Glutamatergic neuron (in vitro differentiated cells): ENCODE data around the gene LAP3. TPM values are rescaled to one million over a fixed set of nuclear protein-coding genes. Genes with fewer than 3 reads are reported as not detected.
"Not testable (repeated sequence)": the region's sequence is repeated elsewhere in the genome, so short reads cannot be mapped to it uniquely, and the experiment has no call there.

Source experiments
- DNase-seq: peaks from one replicate; pipeline ENCODE4 v3.0.0; 2022
- H3K27ac Mint-ChIP-seq: one replicate; pipeline ENCODE4 v1.8.0; 2020; ENCODE audit warnings: mild to moderate bottlenecking, mixed read lengths, inconsistent platforms; ENCODE audit not compliant: unreplicated experiment
- H3K27me3 Mint-ChIP-seq: one replicate; pipeline ENCODE4 v1.8.0; 2020; ENCODE audit warnings: mild to moderate bottlenecking, moderate library complexity, mixed read lengths, inconsistent platforms; ENCODE audit not compliant: unreplicated experiment
- H3K36me3 Mint-ChIP-seq: one replicate; pipeline ENCODE4 v1.8.0; 2020; ENCODE audit warnings: mild to moderate bottlenecking, mixed read lengths, inconsistent platforms; ENCODE audit not compliant: unreplicated experiment
- H3K4me1 Mint-ChIP-seq: one replicate; pipeline ENCODE4 v1.8.0; 2020; ENCODE audit warnings: mild to moderate bottlenecking, low read depth, mixed read lengths, inconsistent platforms; ENCODE audit not compliant: unreplicated experiment
- H3K4me3 Mint-ChIP-seq: one replicate; pipeline ENCODE4 v1.8.0; 2020; ENCODE audit warnings: mild to moderate bottlenecking, mixed read lengths, inconsistent platforms; ENCODE audit not compliant: unreplicated experiment
- H3K9me3 Mint-ChIP-seq: one replicate; pipeline ENCODE4 v1.8.0; 2020; ENCODE audit warnings: mild to moderate bottlenecking, moderate library complexity, mixed read lengths, inconsistent platforms; ENCODE audit not compliant: unreplicated experiment
- total RNA-seq: library from RNA; stranded (reverse); fragmentation: NEBNext Ultra II Directional; extraction: Animal tissue kit (Norgen Biotek cat#: 25700); gene quantifications from one replicate; pipeline ENCODE4 v1.2.1, GENCODE V29; 2021; ENCODE audit not compliant: unreplicated experiment
- TF ChIP-seq, protein P1 (sequence below): fragments of 200-600 bp; sonication (generic); IDR thresholded peaks from one replicate; pipeline ENCODE4 v1.5.0; 2021; ENCODE audit not compliant: partially characterized antibody, unreplicated experiment

The LAP3 gene
- total RNA-seq, 1 donor from 2014 or later: 24.9 TPM

- H3K36me3 Mint-ChIP-seq: no peaks in the 10 kb centered on the region
- H3K27me3 Mint-ChIP-seq: no peaks in the 10 kb centered on the region
- no peak for DNase-seq
- TF ChIP-seq, protein P1, sequence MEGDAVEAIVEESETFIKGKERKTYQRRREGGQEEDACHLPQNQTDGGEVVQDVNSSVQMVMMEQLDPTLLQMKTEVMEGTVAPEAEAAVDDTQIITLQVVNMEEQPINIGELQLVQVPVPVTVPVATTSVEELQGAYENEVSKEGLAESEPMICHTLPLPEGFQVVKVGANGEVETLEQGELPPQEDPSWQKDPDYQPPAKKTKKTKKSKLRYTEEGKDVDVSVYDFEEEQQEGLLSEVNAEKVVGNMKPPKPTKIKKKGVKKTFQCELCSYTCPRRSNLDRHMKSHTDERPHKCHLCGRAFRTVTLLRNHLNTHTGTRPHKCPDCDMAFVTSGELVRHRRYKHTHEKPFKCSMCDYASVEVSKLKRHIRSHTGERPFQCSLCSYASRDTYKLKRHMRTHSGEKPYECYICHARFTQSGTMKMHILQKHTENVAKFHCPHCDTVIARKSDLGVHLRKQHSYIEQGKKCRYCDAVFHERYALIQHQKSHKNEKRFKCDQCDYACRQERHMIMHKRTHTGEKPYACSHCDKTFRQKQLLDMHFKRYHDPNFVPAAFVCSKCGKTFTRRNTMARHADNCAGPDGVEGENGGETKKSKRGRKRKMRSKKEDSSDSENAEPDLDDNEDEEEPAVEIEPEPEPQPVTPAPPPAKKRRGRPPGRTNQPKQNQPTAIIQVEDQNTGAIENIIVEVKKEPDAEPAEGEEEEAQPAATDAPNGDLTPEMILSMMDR: no peak
- peak overlapping the region; percentile 54 for H3K4me3 Mint-ChIP-seq
- H3K9me3 Mint-ChIP-seq: peaks cover 2% of the 10 kb centered on the region
- H3K4me1 Mint-ChIP-seq: peaks cover 4% of the 10 kb centered on the region
- peak overlapping the region; percentile 91 for H3K27ac Mint-ChIP-seq
Measured at GRCh38 chr4:17535242-17535641, 41.8 kb upstream of the LAP3 start.

- peaks cover 4% of the 10 kb centered on the region for H3K4me1 Mint-ChIP-seq
- no peak for DNase-seq
- no peaks in the 10 kb centered on the region for H3K36me3 Mint-ChIP-seq
- H3K27ac Mint-ChIP-seq: no peak overlapping the region
- H3K9me3 Mint-ChIP-seq: peaks cover 2% of the 10 kb centered on the region
- H3K4me3 Mint-ChIP-seq: no peak overlapping the region
- TF ChIP-seq, protein P1: no peak
- no peaks in the 10 kb centered on the region for H3K27me3 Mint-ChIP-seq
Measured at GRCh38 chr4:17535906-17536305, 41.1 kb upstream of the LAP3 start.

GRCh38 chr4:17537060-17537459 lies 39.9 kb upstream of the LAP3 start:
- not testable (repeated sequence) for H3K9me3 Mint-ChIP-seq, DNase-seq, H3K36me3 Mint-ChIP-seq, H3K27ac Mint-ChIP-seq, H3K4me1 Mint-ChIP-seq, H3K27me3 Mint-ChIP-seq, H3K4me3 Mint-ChIP-seq

DNA sequence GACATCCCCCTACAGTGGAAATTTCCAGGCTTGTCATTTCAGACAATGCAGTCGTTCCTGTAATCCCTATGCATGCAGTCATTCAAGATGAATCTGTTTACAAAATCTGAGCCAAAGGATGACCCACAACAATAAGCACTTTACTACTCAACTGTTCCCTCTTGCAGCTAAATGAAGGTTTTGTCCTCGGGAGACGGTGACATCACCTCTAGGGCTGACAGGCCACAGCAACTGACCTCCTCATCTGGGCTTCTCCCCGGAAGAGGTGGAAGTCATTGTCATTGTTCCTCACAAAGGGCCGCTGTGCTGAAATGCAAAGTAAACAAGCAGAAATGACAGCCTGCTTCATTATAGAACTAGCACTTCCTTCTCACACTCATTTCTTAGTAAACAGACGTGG lies 32.8 kb upstream of the LAP3 start:
- peaks cover 12% of the 10 kb centered on the region for H3K4me1 Mint-ChIP-seq
- peak overlapping the region; percentile 41 for H3K27ac Mint-ChIP-seq
- peaks cover 3% of the 10 kb centered on the region for H3K9me3 Mint-ChIP-seq
- DNase-seq: peak; percentile 30
- H3K27me3 Mint-ChIP-seq: peaks cover 1% of the 10 kb centered on the region
- TF ChIP-seq, protein P1: no peak
- H3K4me3 Mint-ChIP-seq: no peak overlapping the region
- H3K36me3 Mint-ChIP-seq: no peaks in the 10 kb centered on the region

GRCh38 chr4:17544831-17545234 lies 32.2 kb upstream of the LAP3 start:
- Mint-ChIP-seq H3K4me3 (no peak overlapping the region), H3K9me3 (peaks cover 3% of the 10 kb centered on the region), H3K36me3 (no peaks in the 10 kb centered on the region), H3K27me3 (peaks cover 1% of the 10 kb centered on the region), H3K4me1 (peaks cover 12% of the 10 kb centered on the region), H3K27ac (peak overlapping the region; percentile 17)
- DNase-seq: no peak
- TF ChIP-seq, protein P1: no peak
